ENCODE data around the gene ADAM33. TPM values are rescaled to one million over a fixed set of nuclear protein-coding genes. Genes with fewer than 3 reads are reported as not detected.

Gene ADAM33
- total and polyA plus RNA-seq, 2 experiments from 2014 or later, result 2.8 to 6.0 TPM

DNA sequence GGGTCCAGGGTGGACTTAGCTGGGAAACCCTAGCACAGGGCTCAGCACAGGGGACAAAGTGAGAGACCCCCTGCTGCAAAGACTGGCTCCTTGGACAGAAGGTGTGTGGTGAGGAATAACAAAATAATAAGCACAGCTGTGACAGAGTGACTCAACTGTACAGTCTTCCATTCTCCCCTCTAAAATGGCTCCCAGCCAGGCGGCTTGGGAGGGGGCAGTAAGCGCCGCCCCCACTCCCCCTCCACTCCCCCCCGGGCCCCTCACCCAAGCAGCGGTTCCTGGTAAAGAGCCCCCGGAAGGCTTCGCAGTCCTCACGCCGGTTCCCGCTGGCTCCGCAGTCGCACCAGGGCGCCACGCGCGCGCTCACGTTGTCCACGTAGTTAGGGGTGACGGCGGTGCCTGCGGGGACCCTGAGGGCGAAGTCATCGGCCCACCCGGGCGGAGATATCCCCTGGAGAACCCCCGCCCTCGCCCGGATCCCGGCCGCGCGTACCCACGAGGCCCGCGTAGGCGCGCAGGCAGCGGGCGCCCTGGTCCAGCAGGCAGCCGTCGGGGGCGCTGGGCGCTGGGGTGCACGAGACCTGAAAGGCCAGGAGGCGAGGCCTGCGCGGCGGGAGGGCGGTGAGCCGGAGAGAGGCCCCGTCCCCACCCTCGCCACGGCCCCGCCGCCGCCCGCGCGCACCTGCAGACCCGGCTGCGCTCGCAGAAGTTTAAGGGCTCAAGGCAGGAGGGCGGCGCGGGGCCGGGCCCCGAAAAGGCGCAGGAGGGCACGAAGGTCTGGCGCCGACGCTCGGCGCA is 21.3 kb downstream of the ADAM33 start:
- Mint-ChIP-seq H3K27me3 (ENCODE audit: insufficient read depth, low read depth, poor library complexity) (peaks cover 44% of the 10 kb centered on the region), H3K27ac (no peak overlapping the region), H3K9me3 (peaks cover 2% of the 10 kb centered on the region; the same call in 2 of the 3 replicates), H3K4me3 (peak overlapping the region; percentile 52; the same call in 2 of the 3 replicates), H3K4me1 (peaks cover 9% of the 10 kb centered on the region; the same call in 2 of the 3 replicates), H3K36me3 (ENCODE audit: low read depth) (no peaks in the 10 kb centered on the region)
- peak; percentile 33 for DNase-seq (ENCODE audit: low spot score)
- Histone ChIP-seq H3K27ac (ENCODE audit: low read depth) (no peak overlapping the region), H3K36me3 (ENCODE audit: insufficient read depth) (no peaks in the 10 kb centered on the region), H3K4me2 (peak overlapping the region; percentile 79), H2AFZ (peak overlapping the region; percentile 95; the same call in 1 of the 2 replicates), H4K20me1 (replicated peaks; ENCODE audit: insufficient read depth) (no peaks in the 10 kb centered on the region), H3K79me2 (replicated peaks; ENCODE audit: insufficient read depth) (no peaks in the 10 kb centered on the region), H3K27me3 (ENCODE audit: insufficient read depth) (peaks cover 57% of the 10 kb centered on the region), H3F3A (replicated peaks; ENCODE audit: low read depth) (no peaks in the 10 kb centered on the region), H3K4me3 (peak overlapping the region; percentile 51), H3K4me1 (ENCODE audit: insufficient read depth) (no peaks in the 10 kb centered on the region), H3K9me2 (ENCODE audit: insufficient read depth) (no peaks in the 10 kb centered on the region)
- ATAC-seq, result peak; percentile 15
- TF ChIP-seq ZNF331 (CRISPR knock-in tag; IDR thresholded peaks at IDR 0.05; ENCODE audit: low read depth), result no peak
- TF ChIP-seq ZNF114 (CRISPR knock-in tag; IDR thresholded peaks at IDR 0.05), result no peak
- TF ChIP-seq REST (IDR thresholded peaks at IDR 0.05; ENCODE audit: unreplicated experiment), result no peak
- peak; percentile 13 for TF ChIP-seq EZH2 (IDR thresholded peaks at IDR 0.05; ENCODE audit: low read depth, unreplicated experiment)
- TF ChIP-seq CREB1 (CRISPR knock-in tag; IDR thresholded peaks at IDR 0.05; ENCODE audit: low read depth), result no peak

- Mint-ChIP-seq H3K4me1 (peaks cover 9% of the 10 kb centered on the region; the same call in 2 of the 3 replicates), H3K27ac (no peak overlapping the region), H3K36me3 (ENCODE audit: low read depth) (no peaks in the 10 kb centered on the region), H3K27me3 (ENCODE audit: insufficient read depth, low read depth, poor library complexity) (peaks cover 47% of the 10 kb centered on the region), H3K4me3 (peak overlapping the region; percentile 52), H3K9me3 (no peaks in the 10 kb centered on the region; the same call in 1 of the 3 replicates)
- no peaks in the 10 kb centered on the region for H4K20me1 ChIP-seq (replicated peaks; ENCODE audit: insufficient read depth)
- TF ChIP-seq, protein P1, sequence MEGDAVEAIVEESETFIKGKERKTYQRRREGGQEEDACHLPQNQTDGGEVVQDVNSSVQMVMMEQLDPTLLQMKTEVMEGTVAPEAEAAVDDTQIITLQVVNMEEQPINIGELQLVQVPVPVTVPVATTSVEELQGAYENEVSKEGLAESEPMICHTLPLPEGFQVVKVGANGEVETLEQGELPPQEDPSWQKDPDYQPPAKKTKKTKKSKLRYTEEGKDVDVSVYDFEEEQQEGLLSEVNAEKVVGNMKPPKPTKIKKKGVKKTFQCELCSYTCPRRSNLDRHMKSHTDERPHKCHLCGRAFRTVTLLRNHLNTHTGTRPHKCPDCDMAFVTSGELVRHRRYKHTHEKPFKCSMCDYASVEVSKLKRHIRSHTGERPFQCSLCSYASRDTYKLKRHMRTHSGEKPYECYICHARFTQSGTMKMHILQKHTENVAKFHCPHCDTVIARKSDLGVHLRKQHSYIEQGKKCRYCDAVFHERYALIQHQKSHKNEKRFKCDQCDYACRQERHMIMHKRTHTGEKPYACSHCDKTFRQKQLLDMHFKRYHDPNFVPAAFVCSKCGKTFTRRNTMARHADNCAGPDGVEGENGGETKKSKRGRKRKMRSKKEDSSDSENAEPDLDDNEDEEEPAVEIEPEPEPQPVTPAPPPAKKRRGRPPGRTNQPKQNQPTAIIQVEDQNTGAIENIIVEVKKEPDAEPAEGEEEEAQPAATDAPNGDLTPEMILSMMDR (conservative IDR thresholded peaks at IDR 0.05; ENCODE audit: low read depth in 2 of 2), result peak; percentile 16 to 36; a peak in 2 of 4 replicates
- no peak for TF ChIP-seq ZNF114 (CRISPR knock-in tag; IDR thresholded peaks at IDR 0.05)
- no peak overlapping the region for H2AFZ ChIP-seq
- DNase-seq (ENCODE audit: low spot score) (no peak), ATAC-seq (peak; percentile 8)
- H3K4me1 ChIP-seq (ENCODE audit: insufficient read depth), result no peaks in the 10 kb centered on the region
- peaks cover 57% of the 10 kb centered on the region for H3K27me3 ChIP-seq (ENCODE audit: insufficient read depth)
- H3F3A ChIP-seq (replicated peaks; ENCODE audit: low read depth), result no peaks in the 10 kb centered on the region
- H3K9me2 ChIP-seq (ENCODE audit: insufficient read depth), result no peaks in the 10 kb centered on the region
- H3K4me2 ChIP-seq, result peak overlapping the region; percentile 79; the same call in 1 of the 2 replicates
- no peak overlapping the region for H3K27ac ChIP-seq (ENCODE audit: low read depth)
- no peaks in the 10 kb centered on the region for H3K36me3 ChIP-seq (ENCODE audit: insufficient read depth)
- H3K4me3 ChIP-seq, result peak overlapping the region; percentile 51
- H3K79me2 ChIP-seq (replicated peaks; ENCODE audit: insufficient read depth), result no peaks in the 10 kb centered on the region
These were observed 22.1 kb downstream of the ADAM33 start for GRCh38 chr20:3659492-3660261.
